Activated CD8-positive, alpha-beta T cell treated with anti-CD3 and anti-CD28 coated beads, Interleukin-2, amount 10 ng/mL, durations not matched to agents 7 days and 5 days (primary cell): ENCODE measurements around the gene RBFOX1. TPM values are rescaled to one million over a fixed set of nuclear protein-coding genes. Genes with fewer than 3 reads are reported as not detected.

Source experiments
- ATAC-seq: fragments of 150-1000 bp; cut with Tn5 transposase; one replicate; pipeline ENCODE4 v1.10.0; 2021; ENCODE audit warnings: moderate library complexity
- CTCF ChIA-PET: fragments of 350-600 bp; sonication (Branson Sonifier 250); formaldehyde crosslinking; loops from one replicate; lab custom pipeline; 2021; ENCODE audit warnings: antibody characterized with exemption; lab: Charles Lee
- POLR2A ChIA-PET: fragments of 350-600 bp; sonication (Branson Sonifier 250); formaldehyde crosslinking; loops from one replicate; lab custom pipeline; 2021; ENCODE audit warnings: antibody characterized with exemption; lab: Charles Lee
- DNase-seq: peaks from one replicate; pipeline ENCODE4 v3.0.0-alpha.2; 2020
- H3K27ac Mint-ChIP-seq: one replicate; pipeline ENCODE4 v1.8.0; 2021; ENCODE audit warnings: mild to moderate bottlenecking, mixed read lengths
- H3K27me3 Mint-ChIP-seq: one replicate; pipeline ENCODE4 v1.8.0; 2021; ENCODE audit warnings: low read depth, mixed read lengths
- H3K36me3 Mint-ChIP-seq: one replicate; pipeline ENCODE4 v1.8.0; 2021; ENCODE audit warnings: low read depth, mixed read lengths
- H3K4me1 Mint-ChIP-seq: one replicate; pipeline ENCODE4 v1.8.0; 2021; ENCODE audit warnings: low read depth, mixed read lengths
- H3K4me3 Mint-ChIP-seq: one replicate; pipeline ENCODE4 v1.8.0; 2021; ENCODE audit warnings: mild to moderate bottlenecking, mixed read lengths
- H3K9me3 Mint-ChIP-seq: one replicate; pipeline ENCODE4 v1.8.0; 2022; ENCODE audit warnings: mixed read lengths; ENCODE audit not compliant: insufficient read depth
- total RNA-seq, 2 experiments: library from RNA; stranded (reverse); gene quantifications; one replicate each; pipeline ENCODE4 v1.2.3, GENCODE V29; 2021

RBFOX1 gene
- total RNA-seq, 2 experiments from 2014 or later, result not detected

- Mint-ChIP-seq H3K4me3 (no peak overlapping the region), H3K9me3 (peaks cover 16% of the 10 kb centered on the region), H3K27me3 (no peaks in the 10 kb centered on the region), H3K27ac (no peak overlapping the region), H3K36me3 (no peaks in the 10 kb centered on the region), H3K4me1 (no peaks in the 10 kb centered on the region)
- ChIA-PET POLR2A (no interaction called here), CTCF (no interaction called here)
- DNase-seq (no peak), ATAC-seq (no peak)
These were observed 185.5 kb downstream of the RBFOX1 start for GRCh38 chr16:7518158-7518557.

DNA sequence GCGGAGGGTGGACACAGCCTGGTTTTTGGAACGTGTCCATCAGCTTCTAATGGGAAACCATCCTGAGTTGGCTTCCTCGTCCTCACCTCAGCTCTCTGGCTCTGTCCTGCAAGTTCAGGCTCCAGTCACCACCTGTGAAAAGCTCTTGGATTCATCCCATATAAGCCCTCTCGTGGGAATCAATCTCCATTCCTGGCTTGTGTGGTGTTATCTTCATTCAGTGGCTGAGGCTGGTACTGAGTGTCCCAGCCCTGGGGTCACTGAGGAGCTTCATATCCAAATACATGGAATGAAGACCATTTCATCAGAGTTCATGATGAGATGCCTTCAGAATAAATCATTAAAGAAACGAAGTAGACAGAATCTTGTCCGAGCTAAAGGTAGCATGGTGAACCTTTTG lies 189.2 kb downstream of the RBFOX1 start:
- Mint-ChIP-seq H3K36me3 (no peaks in the 10 kb centered on the region), H3K27ac (no peak overlapping the region), H3K4me3 (no peak overlapping the region), H3K4me1 (no peaks in the 10 kb centered on the region), H3K27me3 (no peaks in the 10 kb centered on the region), H3K9me3 (peaks cover 13% of the 10 kb centered on the region)
- ATAC-seq, result no peak
- DNase-seq, result no peak
- ChIA-PET POLR2A (no interaction called here), CTCF (no interaction called here)

DNA sequence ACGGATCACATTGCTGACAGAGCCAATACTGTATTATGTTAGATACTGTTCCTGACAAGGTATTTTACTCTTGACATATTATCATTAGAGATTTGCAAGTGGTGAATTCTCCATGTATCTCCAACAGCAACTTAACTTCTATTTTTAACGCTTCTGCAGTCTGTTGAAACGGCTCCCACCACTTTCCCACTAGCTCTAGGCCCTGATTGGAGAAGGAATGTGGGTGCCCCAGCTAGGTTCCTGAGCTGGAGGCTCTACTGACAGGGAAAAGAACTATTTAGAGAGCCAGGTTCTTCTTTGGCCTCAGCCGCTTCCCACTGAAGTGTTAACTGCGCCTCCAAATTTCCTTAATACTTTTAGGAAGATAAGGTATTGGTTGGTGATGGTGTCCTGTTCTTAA lies 191.8 kb downstream of the RBFOX1 start:
- POLR2A ChIA-PET, result no interaction called here
- H3K9me3 Mint-ChIP-seq, result peaks cover 6% of the 10 kb centered on the region
- ATAC-seq (no peak), DNase-seq (no peak)
- no peaks in the 10 kb centered on the region for H3K36me3 Mint-ChIP-seq
- no peak overlapping the region for H3K4me3 Mint-ChIP-seq
- no peak overlapping the region for H3K27ac Mint-ChIP-seq
- CTCF ChIA-PET, result no interaction called here
- no peaks in the 10 kb centered on the region for H3K4me1 Mint-ChIP-seq
- H3K27me3 Mint-ChIP-seq, result no peaks in the 10 kb centered on the region

- no peaks in the 10 kb centered on the region for H3K27me3 Mint-ChIP-seq
- no peaks in the 10 kb centered on the region for H3K36me3 Mint-ChIP-seq
- ChIA-PET CTCF (no interaction called here), POLR2A (no interaction called here)
- peaks cover 8% of the 10 kb centered on the region for H3K9me3 Mint-ChIP-seq
- no peak for ATAC-seq
- no peak overlapping the region for H3K27ac Mint-ChIP-seq
- DNase-seq, result no peak
- H3K4me3 Mint-ChIP-seq, result no peak overlapping the region
- no peaks in the 10 kb centered on the region for H3K4me1 Mint-ChIP-seq
These were observed 194.1 kb downstream of the RBFOX1 start for GRCh38 chr16:7526736-7527135.

DNA sequence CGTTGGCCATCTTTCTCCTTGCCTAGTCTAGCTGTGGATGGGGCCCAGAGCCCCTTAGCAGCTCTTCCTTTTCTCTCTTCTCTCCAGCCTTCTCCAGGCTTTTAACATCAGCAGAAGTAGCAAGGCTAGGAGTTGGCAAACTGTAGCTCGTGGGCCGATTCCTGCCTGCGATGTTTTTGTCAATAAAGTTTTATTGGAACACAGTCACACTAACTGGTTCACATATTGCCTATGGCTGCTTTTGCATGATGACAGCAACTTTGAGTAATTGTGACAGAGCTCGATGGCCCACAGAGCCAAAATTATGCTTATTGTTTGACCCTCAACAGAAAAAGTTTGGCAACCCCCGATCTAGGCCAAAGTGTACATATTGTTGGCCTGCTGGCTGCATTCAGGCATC lies 199.9 kb downstream of the RBFOX1 start:
- Mint-ChIP-seq H3K4me3 (no peak overlapping the region), H3K27me3 (no peaks in the 10 kb centered on the region), H3K4me1 (no peaks in the 10 kb centered on the region), H3K9me3 (peaks cover 14% of the 10 kb centered on the region), H3K27ac (no peak overlapping the region), H3K36me3 (no peaks in the 10 kb centered on the region)
- no peak for ATAC-seq
- ChIA-PET CTCF (no interaction called here), POLR2A (no interaction called here)
- no peak for DNase-seq

GRCh38 chr16:7534749-7535148 lies 202.1 kb downstream of the RBFOX1 start:
- Mint-ChIP-seq H3K4me1 (no peaks in the 10 kb centered on the region), H3K27ac (no peak overlapping the region), H3K27me3 (no peaks in the 10 kb centered on the region), H3K9me3 (peaks cover 29% of the 10 kb centered on the region), H3K4me3 (no peak overlapping the region), H3K36me3 (no peaks in the 10 kb centered on the region)
- ChIA-PET CTCF (no interaction called here), POLR2A (no interaction called here)
- DNase-seq (no peak), ATAC-seq (no peak)

DNA sequence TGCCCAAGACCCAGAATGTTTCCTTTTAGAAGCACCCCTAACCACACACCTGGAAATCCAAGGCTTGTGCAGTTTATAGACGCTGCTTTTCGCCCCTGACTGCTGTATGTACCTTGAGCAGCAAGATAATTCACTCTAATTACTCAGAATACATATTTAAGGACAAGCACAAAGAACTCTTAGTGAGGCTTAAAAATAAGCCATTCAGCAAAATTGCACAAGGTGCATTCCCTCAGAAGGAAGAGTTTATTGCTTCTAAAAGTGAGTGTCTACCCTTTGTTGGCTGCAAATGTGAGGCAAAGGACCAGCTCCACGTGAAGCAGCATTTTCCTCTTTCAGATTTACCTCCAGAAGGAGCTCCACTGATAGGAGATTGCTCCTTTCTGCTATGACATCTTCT lies 208.4 kb downstream of the RBFOX1 start:
- H3K36me3 Mint-ChIP-seq, result no peaks in the 10 kb centered on the region
- H3K27me3 Mint-ChIP-seq, result no peaks in the 10 kb centered on the region
- no peak overlapping the region for H3K4me3 Mint-ChIP-seq
- peaks cover 26% of the 10 kb centered on the region for H3K9me3 Mint-ChIP-seq
- no peaks in the 10 kb centered on the region for H3K4me1 Mint-ChIP-seq
- no peak for DNase-seq
- ChIA-PET CTCF (no interaction called here), POLR2A (no interaction called here)
- no peak overlapping the region for H3K27ac Mint-ChIP-seq
- ATAC-seq, result no peak

DNA sequence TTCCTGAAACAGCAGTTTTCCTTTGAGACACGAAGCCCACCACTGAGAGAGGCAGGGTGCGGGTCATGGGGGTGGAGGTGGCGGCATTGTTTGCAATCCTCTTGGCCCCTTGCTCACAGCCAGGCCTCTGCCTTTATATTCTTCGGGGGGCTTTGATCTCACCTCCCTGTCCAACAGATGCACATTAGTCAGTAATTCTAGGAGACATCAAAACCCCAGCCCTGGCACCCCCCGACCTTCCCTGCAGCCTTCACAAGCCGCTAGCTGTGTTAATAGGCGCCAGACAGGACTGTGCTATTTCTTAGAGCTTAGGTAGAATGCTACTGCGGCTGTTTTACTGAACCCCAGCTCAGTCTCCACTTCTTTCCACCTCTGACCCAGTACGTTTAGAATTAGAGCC lies 212.6 kb downstream of the RBFOX1 start:
- Mint-ChIP-seq H3K4me3 (no peak overlapping the region), H3K27me3 (no peaks in the 10 kb centered on the region), H3K36me3 (no peaks in the 10 kb centered on the region), H3K4me1 (no peaks in the 10 kb centered on the region), H3K27ac (no peak overlapping the region), H3K9me3 (peaks cover 12% of the 10 kb centered on the region)
- CTCF ChIA-PET, result no interaction called here
- DNase-seq (no peak), ATAC-seq (no peak)
- POLR2A ChIA-PET, result no interaction called here

DNA sequence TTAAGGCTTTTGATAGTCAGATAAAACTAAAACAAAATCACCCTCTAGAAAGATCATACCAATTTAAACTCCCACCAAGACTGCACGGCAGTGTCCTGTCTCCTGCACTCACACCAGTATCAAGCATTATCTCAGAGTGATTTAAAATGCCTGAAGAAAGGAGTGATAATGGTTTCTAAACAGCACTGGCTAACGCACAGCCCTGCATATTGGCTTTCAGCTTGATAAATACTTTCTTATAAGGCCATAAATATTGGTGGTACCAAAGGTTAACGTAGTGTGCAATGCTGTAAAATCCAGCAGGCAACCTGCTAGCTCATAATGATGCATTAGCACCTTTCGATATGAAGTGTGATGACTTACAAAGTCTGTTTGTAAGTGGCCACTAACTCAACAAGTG lies 214.3 kb downstream of the RBFOX1 start:
- POLR2A ChIA-PET, result no interaction called here
- ATAC-seq, result no peak
- Mint-ChIP-seq H3K9me3 (peaks cover 6% of the 10 kb centered on the region), H3K27me3 (no peaks in the 10 kb centered on the region), H3K4me3 (no peak overlapping the region), H3K36me3 (no peaks in the 10 kb centered on the region), H3K27ac (no peak overlapping the region), H3K4me1 (no peaks in the 10 kb centered on the region)
- CTCF ChIA-PET, result no interaction called here
- DNase-seq, result no peak

DNA sequence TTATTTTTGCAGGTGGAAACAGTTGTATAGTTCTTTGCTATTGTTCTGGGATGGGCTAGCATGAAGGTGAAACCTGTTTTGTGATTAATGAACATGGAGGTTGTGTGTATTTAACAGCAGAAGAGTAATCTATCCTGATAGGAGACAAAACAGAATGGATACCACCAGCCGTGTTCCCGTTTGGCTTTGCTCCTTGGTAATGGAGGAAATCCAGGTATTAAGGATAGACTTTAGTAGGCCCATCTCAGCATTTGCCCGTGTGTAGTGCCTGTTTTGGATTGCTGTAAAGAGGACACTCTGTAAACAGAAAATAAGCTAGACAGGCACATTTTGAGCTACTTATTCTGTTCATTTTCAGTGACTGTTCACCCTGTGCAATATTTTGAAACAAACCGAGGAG lies 215.1 kb downstream of the RBFOX1 start:
- no peaks in the 10 kb centered on the region for H3K4me1 Mint-ChIP-seq
- ChIA-PET CTCF (no interaction called here), POLR2A (no interaction called here)
- no peak overlapping the region for H3K27ac Mint-ChIP-seq
- no peak overlapping the region for H3K4me3 Mint-ChIP-seq
- no peak for DNase-seq
- no peaks in the 10 kb centered on the region for H3K36me3 Mint-ChIP-seq
- peaks cover 3% of the 10 kb centered on the region for H3K9me3 Mint-ChIP-seq
- H3K27me3 Mint-ChIP-seq, result no peaks in the 10 kb centered on the region
- no peak for ATAC-seq

DNA sequence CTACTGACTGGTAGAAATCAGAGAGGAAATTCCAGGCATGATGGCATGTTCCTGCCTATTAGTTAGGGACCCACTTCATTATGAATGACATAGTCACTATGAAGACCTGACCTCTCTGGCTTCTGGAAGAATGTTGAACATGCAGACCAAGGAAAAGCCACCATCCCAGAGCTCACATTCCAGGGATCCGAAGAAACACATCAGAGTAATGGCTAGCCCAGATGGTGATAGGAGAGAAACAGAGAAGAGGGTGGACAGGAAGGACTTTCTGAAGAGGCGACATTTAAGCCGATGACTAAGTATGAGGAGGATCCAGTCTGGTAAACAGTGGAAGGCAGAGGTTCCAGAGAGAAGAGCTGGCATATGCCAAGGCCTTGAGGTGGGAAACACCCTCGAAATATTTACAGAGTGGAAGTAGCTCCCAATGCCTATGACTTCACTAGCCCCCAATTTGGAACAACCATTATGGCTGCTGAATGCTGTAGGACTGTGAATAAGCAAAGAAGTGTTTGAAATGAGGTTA lies 216.2 kb downstream of the RBFOX1 start:
- ATAC-seq (no peak), DNase-seq (no peak)
- no peak overlapping the region for H3K4me3 Mint-ChIP-seq
- H3K27me3 Mint-ChIP-seq, result no peaks in the 10 kb centered on the region
- CTCF ChIA-PET, result no interaction called here
- H3K4me1 Mint-ChIP-seq, result no peaks in the 10 kb centered on the region
- no peaks in the 10 kb centered on the region for H3K36me3 Mint-ChIP-seq
- no peak overlapping the region for H3K27ac Mint-ChIP-seq
- POLR2A ChIA-PET, result no interaction called here
- H3K9me3 Mint-ChIP-seq, result peaks cover 3% of the 10 kb centered on the region

GRCh38 chr16:7550096-7550495 lies 217.5 kb downstream of the RBFOX1 start:
- ChIA-PET CTCF (no interaction called here), POLR2A (no interaction called here)
- H3K4me3 Mint-ChIP-seq, result no peak overlapping the region
- H3K36me3 Mint-ChIP-seq, result no peaks in the 10 kb centered on the region
- H3K9me3 Mint-ChIP-seq, result peaks cover 3% of the 10 kb centered on the region
- H3K4me1 Mint-ChIP-seq, result no peaks in the 10 kb centered on the region
- no peaks in the 10 kb centered on the region for H3K27me3 Mint-ChIP-seq
- no peak for DNase-seq
- ATAC-seq, result no peak
- H3K27ac Mint-ChIP-seq, result no peak overlapping the region

- POLR2A ChIA-PET, result no interaction called here
- Mint-ChIP-seq H3K9me3 (peaks cover 2% of the 10 kb centered on the region), H3K4me3 (no peak overlapping the region), H3K27me3 (no peaks in the 10 kb centered on the region), H3K27ac (no peak overlapping the region), H3K4me1 (no peaks in the 10 kb centered on the region), H3K36me3 (no peaks in the 10 kb centered on the region)
- DNase-seq, result no peak
- no peak for ATAC-seq
- CTCF ChIA-PET, result no interaction called here
These were observed 222.8 kb downstream of the RBFOX1 start for GRCh38 chr16:7555459-7555858.
